OCI-LY3 (cell line): ENCODE data around the gene TRAF5.

ENCODE experiments used
- EZH2phosphoT487 ChIP-seq: fragments of 200-600 bp; shearing (Covaris generic); IDR thresholded peaks from 2 replicates; pipeline ENCODE4 v1.6.1; 2018; ENCODE audit warnings: antibody characterized with exemption, mixed run types, low read depth
- TF ChIP-seq, protein P1 (sequence below): fragments of 200-600, 300-600 bp; sonication (generic); IDR thresholded peaks from 2 replicates; pipeline ENCODE4 v1.5.1; 2014; ENCODE audit warnings: antibody characterized with exemption, low read length, low read depth

DNA sequence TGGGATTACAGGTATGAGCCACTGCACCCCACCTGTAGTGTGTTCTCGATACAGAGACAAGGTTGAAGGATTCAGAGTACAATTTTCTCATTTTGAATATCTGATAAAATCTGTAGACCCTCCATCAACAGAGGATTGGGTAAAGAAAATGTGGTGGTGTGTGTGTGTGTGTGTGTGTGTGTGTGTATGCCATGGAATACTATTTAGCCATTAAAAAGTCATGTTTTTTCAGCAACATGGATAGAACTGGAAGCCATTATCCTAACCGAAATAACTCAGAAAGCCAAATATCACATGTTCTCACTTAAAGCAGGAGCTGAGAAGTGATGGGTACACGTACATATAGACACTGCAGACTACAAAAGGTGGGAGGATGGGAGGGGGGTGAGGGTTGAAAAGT lies 57.9 kb downstream of the TRAF5 start:
- TF ChIP-seq EZH2phosphoT487, result no peak
- TF ChIP-seq, protein P1, sequence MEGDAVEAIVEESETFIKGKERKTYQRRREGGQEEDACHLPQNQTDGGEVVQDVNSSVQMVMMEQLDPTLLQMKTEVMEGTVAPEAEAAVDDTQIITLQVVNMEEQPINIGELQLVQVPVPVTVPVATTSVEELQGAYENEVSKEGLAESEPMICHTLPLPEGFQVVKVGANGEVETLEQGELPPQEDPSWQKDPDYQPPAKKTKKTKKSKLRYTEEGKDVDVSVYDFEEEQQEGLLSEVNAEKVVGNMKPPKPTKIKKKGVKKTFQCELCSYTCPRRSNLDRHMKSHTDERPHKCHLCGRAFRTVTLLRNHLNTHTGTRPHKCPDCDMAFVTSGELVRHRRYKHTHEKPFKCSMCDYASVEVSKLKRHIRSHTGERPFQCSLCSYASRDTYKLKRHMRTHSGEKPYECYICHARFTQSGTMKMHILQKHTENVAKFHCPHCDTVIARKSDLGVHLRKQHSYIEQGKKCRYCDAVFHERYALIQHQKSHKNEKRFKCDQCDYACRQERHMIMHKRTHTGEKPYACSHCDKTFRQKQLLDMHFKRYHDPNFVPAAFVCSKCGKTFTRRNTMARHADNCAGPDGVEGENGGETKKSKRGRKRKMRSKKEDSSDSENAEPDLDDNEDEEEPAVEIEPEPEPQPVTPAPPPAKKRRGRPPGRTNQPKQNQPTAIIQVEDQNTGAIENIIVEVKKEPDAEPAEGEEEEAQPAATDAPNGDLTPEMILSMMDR, result no peak
